Vagina (tissue), 2 donors: ENCODE results near the gene ANAPC10.

ENCODE experiments used
- POLR2A ChIP-seq, 2 donors: fragments of 450-650 bp; IDR thresholded peaks; one replicate each; pipeline ENCODE4 v1.6.1; 2017; ENCODE audit warnings: antibody characterized with exemption in 2 of 2, mild to moderate bottlenecking in 2 of 2, moderate library complexity in 2 of 2
- POLR2AphosphoS5 ChIP-seq, 2 donors: sonication (generic); formaldehyde crosslinking; IDR thresholded peaks; one replicate each; pipeline ENCODE4 v1.9.0; 2017; ENCODE audit warnings: antibody characterized with exemption in 2 of 2, mild to moderate bottlenecking in 2 of 2, low read depth in 1 of 2; ENCODE audit not compliant: insufficient read depth in 1 of 2
- TF ChIP-seq, protein P1 (sequence below), 3 experiments: fragments of 450-650 bp in 2 of 3; fragments of 200-600 bp in 1 of 3; sonication (generic) in 1 of 3; IDR thresholded peaks; one replicate each; pipeline ENCODE4 v1.5.1; 2017 to 2019; ENCODE audit warnings: antibody characterized with exemption in 3 of 3, mild to moderate bottlenecking in 2 of 3, moderate library complexity in 2 of 3

DNA sequence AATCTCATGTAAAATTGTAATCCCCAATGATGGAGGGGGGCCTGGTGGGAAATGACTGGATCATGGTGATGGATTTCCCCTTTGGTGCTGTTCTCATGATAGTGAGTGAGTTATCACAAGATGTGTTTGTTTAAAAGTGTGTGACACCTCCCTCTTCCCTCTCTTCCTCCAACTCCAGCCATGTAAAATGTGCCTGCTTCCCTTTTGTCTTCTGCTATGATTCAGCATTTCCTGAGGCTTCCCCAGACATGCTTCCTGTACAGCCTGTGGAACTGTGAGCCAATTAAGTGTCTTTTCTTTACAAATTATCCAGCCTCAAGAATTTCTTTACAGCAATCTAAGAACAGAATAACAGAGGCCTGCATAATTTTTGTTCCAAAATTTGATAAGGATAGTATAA, 85.2 kb downstream of the ANAPC10 start:
- no peak for TF ChIP-seq POLR2A (IDR thresholded peaks at IDR 0.05)
- TF ChIP-seq, protein P1, sequence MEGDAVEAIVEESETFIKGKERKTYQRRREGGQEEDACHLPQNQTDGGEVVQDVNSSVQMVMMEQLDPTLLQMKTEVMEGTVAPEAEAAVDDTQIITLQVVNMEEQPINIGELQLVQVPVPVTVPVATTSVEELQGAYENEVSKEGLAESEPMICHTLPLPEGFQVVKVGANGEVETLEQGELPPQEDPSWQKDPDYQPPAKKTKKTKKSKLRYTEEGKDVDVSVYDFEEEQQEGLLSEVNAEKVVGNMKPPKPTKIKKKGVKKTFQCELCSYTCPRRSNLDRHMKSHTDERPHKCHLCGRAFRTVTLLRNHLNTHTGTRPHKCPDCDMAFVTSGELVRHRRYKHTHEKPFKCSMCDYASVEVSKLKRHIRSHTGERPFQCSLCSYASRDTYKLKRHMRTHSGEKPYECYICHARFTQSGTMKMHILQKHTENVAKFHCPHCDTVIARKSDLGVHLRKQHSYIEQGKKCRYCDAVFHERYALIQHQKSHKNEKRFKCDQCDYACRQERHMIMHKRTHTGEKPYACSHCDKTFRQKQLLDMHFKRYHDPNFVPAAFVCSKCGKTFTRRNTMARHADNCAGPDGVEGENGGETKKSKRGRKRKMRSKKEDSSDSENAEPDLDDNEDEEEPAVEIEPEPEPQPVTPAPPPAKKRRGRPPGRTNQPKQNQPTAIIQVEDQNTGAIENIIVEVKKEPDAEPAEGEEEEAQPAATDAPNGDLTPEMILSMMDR (IDR thresholded peaks at IDR 0.05), result no peak
- TF ChIP-seq POLR2AphosphoS5 (IDR thresholded peaks at IDR 0.05; ENCODE audit: insufficient read depth in 1 of 2, low read depth in 1 of 2), result no peak
